ENCODE data around the gene RASA1.

RASA1 gene

DNA sequence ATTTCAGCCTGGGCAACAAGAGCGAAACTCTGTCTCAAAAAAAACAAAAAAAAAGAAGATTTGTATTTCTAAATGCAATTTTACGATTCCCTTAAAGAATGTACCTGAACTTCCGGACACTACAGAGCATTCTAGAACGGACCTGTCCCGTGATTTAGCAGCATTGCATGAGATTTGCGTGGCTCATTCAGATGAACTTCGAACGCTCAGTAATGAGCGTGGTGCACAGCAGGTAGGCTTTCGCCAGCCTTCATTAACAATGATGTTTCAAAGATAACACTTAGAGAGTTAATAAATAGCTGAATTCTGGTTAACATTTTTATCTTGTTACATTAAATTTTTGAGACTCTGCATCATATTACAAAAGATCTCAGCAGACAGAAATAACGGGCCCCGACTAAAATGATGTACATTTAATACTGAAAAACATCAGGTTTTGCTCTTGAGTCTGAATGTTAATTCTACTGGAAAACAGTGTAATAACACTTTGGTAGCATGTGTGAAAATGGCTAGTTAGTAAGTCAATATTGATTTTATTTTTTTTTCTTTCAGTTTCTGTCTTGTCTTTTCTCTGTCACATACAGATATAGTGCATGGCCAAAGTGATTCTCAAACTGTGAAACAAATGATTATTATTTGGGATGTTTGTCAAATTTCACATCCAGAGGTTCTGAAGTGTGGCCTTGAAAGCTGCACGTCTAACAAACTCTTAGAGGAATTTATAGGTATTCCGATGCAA is 121.8 kb downstream of the RASA1 start:
- no peak for DNase-seq
- Mint-ChIP-seq H3K9me3 (no peaks in the 10 kb centered on the region), H3K4me1 (no peaks in the 10 kb centered on the region), H3K27ac (no peak overlapping the region), H3K36me3 (ENCODE audit: low read depth) (peaks cover 38% of the 10 kb centered on the region), H3K4me3 (no peak overlapping the region), H3K27me3 (ENCODE audit: low read depth, poor library complexity) (peaks cover 2% of the 10 kb centered on the region)
- TF ChIP-seq, protein P1, sequence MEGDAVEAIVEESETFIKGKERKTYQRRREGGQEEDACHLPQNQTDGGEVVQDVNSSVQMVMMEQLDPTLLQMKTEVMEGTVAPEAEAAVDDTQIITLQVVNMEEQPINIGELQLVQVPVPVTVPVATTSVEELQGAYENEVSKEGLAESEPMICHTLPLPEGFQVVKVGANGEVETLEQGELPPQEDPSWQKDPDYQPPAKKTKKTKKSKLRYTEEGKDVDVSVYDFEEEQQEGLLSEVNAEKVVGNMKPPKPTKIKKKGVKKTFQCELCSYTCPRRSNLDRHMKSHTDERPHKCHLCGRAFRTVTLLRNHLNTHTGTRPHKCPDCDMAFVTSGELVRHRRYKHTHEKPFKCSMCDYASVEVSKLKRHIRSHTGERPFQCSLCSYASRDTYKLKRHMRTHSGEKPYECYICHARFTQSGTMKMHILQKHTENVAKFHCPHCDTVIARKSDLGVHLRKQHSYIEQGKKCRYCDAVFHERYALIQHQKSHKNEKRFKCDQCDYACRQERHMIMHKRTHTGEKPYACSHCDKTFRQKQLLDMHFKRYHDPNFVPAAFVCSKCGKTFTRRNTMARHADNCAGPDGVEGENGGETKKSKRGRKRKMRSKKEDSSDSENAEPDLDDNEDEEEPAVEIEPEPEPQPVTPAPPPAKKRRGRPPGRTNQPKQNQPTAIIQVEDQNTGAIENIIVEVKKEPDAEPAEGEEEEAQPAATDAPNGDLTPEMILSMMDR (IDR thresholded peaks at IDR 0.05), result no peak

DNA sequence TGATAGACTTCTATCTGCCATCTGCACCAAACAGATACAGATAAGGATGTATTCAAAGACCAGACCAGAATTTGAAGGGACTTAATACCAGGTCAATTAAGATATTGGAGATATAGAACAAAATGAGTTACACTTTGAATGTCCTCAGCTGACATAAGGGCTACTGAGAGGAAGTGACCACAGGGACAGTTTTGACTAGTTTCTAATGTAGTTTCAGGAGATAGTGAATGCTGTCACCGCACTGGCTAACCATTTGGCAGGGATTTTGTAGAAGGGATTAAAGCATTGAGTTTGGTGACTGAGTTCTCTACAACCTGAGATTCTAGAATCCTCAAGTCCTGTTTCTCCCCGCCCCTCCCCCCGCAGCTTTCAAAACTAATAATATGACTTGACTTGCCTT is 122.4 kb downstream of the RASA1 start:
- Mint-ChIP-seq H3K4me1 (no peaks in the 10 kb centered on the region), H3K27ac (peak overlapping the region; percentile 28), H3K36me3 (ENCODE audit: low read depth) (peaks cover 44% of the 10 kb centered on the region)

DNA sequence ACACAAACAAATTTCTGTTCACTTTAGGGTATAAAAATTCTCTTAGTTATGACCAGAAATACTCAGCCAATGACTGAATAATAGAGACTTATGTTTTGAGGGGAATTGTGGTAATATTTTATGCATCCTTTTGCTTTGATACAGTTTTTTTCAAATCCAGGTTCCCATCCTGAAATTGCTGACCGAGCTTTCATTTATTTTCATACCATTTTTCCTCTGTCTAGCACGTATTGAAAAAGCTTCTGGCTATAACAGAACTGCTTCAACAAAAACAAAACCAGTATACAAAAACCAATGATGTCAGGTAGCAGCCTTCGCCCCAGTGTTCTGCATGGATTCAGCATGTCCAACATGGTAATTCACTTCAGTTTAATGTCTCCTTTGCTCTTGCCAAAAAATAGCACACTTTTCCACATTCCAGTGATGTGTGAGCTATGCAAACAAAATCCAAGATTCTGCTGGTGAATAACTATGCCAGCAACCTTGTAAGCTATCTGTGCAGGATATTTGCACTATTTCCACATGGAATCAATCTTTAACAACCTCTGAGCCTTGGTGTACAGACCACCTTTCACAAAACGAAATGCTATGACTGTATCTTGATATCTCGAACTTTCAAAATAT is 123.0 kb downstream of the RASA1 start:
- TF ChIP-seq, protein P1 (IDR thresholded peaks at IDR 0.05), result no peak
- no peaks in the 10 kb centered on the region for H3K9me3 Mint-ChIP-seq
- no peaks in the 10 kb centered on the region for H3K4me1 Mint-ChIP-seq
- peaks cover 2% of the 10 kb centered on the region for H3K27me3 Mint-ChIP-seq (ENCODE audit: low read depth, poor library complexity)
- DNase-seq, result no peak
- no peak overlapping the region for H3K27ac Mint-ChIP-seq
- H3K4me3 Mint-ChIP-seq, result no peak overlapping the region
- peaks cover 47% of the 10 kb centered on the region for H3K36me3 Mint-ChIP-seq (ENCODE audit: low read depth)

More for the DNA sequence above, 122.4 kb downstream of the RASA1 start:
- H3K27me3 Mint-ChIP-seq (ENCODE audit: low read depth, poor library complexity), result peaks cover 2% of the 10 kb centered on the region
- H3K9me3 Mint-ChIP-seq, result no peaks in the 10 kb centered on the region
- no peak overlapping the region for H3K4me3 Mint-ChIP-seq
- TF ChIP-seq, protein P1 (IDR thresholded peaks at IDR 0.05), result no peak
- DNase-seq, result no peak

DNA sequence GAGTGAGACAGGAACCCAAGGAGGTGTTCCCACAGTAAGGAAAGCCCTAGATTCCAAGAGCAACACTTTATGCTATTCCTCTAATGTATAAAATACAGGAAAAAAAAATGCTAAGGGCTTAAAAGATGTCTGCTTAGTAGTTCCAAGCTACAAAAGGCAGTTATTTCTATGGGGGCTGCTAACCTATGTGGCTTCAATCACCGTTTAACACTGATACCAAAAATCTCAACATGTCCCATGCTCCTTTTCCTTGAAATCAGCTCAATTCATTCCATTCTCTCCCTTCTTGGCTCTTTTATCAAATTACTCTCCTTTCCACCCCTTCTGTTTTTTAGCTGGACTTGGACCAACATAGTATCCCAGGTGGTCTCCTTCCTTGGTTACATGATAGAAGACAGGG is 124.5 kb downstream of the RASA1 start:
- no peaks in the 10 kb centered on the region for H3K4me1 Mint-ChIP-seq
- peaks cover 2% of the 10 kb centered on the region for H3K27me3 Mint-ChIP-seq (ENCODE audit: low read depth, poor library complexity)
- peaks cover 47% of the 10 kb centered on the region for H3K36me3 Mint-ChIP-seq (ENCODE audit: low read depth)
- no peak overlapping the region for H3K27ac Mint-ChIP-seq
- no peaks in the 10 kb centered on the region for H3K9me3 Mint-ChIP-seq
- no peak overlapping the region for H3K4me3 Mint-ChIP-seq
- DNase-seq, result no peak
- TF ChIP-seq, protein P1 (IDR thresholded peaks at IDR 0.05), result no peak

DNA sequence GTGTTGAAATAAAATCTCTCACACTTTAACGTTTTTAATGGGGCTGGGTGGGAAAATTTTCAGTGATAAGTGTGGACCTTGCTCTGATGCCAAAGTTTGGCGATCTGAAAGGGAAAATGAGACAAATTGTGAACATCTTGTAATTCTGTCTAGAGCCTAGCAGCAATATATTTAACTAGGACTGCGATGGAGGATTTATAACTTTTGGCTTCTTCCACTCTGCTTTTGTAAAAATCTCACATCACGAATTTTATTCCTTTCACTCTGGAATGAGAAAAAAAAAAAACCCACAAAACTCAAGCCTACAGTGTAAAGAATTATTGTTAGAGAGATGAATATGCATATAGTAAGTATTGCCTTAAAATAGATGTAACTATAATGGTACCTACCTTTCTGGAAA is 125.1 kb downstream of the RASA1 start:
- no peaks in the 10 kb centered on the region for H3K4me1 Mint-ChIP-seq
- H3K9me3 Mint-ChIP-seq, result no peaks in the 10 kb centered on the region
- H3K36me3 Mint-ChIP-seq (ENCODE audit: low read depth), result peaks cover 44% of the 10 kb centered on the region
- no peak for DNase-seq
- TF ChIP-seq, protein P1 (IDR thresholded peaks at IDR 0.05), result no peak
- H3K27me3 Mint-ChIP-seq (ENCODE audit: low read depth, poor library complexity), result peaks cover 2% of the 10 kb centered on the region
- no peak overlapping the region for H3K27ac Mint-ChIP-seq
- H3K4me3 Mint-ChIP-seq, result no peak overlapping the region

DNA sequence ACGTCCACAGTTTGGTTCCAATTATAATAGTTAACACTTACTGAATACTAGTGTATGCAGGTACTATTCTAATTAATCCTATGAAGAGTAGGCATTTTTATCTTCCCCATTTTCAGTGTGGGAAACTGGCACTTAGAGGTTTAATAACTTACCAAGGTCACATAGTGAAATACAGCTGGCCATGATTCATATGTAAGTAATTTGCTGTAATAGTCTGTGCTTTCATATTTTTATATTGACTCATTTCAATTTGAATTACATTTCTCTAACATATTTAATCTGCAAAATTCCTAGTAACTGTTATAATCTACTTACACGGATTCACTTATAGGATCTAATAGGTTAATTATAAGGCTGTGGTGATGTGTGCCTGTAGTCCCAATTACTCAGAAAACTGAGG is 125.6 kb downstream of the RASA1 start:
- no peak for DNase-seq
- Mint-ChIP-seq H3K9me3 (no peaks in the 10 kb centered on the region), H3K36me3 (ENCODE audit: low read depth) (peaks cover 42% of the 10 kb centered on the region), H3K27me3 (ENCODE audit: low read depth, poor library complexity) (peaks cover 2% of the 10 kb centered on the region), H3K4me1 (no peaks in the 10 kb centered on the region), H3K4me3 (no peak overlapping the region), H3K27ac (no peak overlapping the region)
- TF ChIP-seq, protein P1 (IDR thresholded peaks at IDR 0.05), result no peak
